Spleen (tissue), 7 donors: ENCODE data around the gene DYTN.

ENCODE experiments used
- CTCF ChIP-seq, 11 experiments: fragments of 200-600 bp in 7 of 11; fragments of 450-650 bp in 4 of 11; sonication (generic) in 4 of 11; IDR thresholded peaks in 8 of 11; conservative IDR thresholded peaks in 3 of 11; 1 replicate in 7 of 11; 2 replicates in 4 of 11; pipeline versions ENCODE4 v1.4.0 to v1.8.0; 2016 to 2021; ENCODE audit warnings: antibody characterized with exemption in 11 of 11, inconsistent platforms in 4 of 11, mild to moderate bottlenecking in 1 of 11
- POLR2A ChIP-seq, 3 donors: fragments of 450-650 bp; IDR thresholded peaks; one replicate each; pipeline ENCODE4 v1.5.1; 2017; ENCODE audit warnings: antibody characterized with exemption in 3 of 3, mild to moderate bottlenecking in 1 of 3
- donor health status: DM: no; HTN: no; CAD: no; lungs with moderate emphysema.
- donor health status: DM: no; HTN: no; CAD: no.
- donor health status: DM: no; HTN: no; CAD: no.

GRCh38 chr2:206627632-206628031, 90.6 kb downstream of the DYTN start:
- TF ChIP-seq CTCF (IDR thresholded peaks at IDR 0.05 in 8 of 11, conservative IDR thresholded peaks at IDR 0.05 in 3 of 11) (no peak), POLR2A (IDR thresholded peaks at IDR 0.05) (no peak)
